NB4 (cell line): Measurements from ENCODE around the gene BAIAP3.

Source experiments
- CTCF ChIP-seq: IDR thresholded peaks from one replicate; pipeline ENCODE4 v1.5.1; 2012; ENCODE audit warnings: low read depth, low read length
- POLR2A ChIP-seq: IDR thresholded peaks from 2 replicates; pipeline ENCODE4 v1.6.1; 2011; ENCODE audit warnings: mild to moderate bottlenecking; ENCODE audit not compliant: insufficient read length; ENCODE audit errors: extremely low read depth

- TF ChIP-seq POLR2A = no peak
- no peak for TF ChIP-seq CTCF
Observed at GRCh38 chr16:1343428-1344242, 10.2 kb downstream of the BAIAP3 start.
